Measurements from ENCODE around the gene PSRC1. TPM values are rescaled to one million over a fixed set of nuclear protein-coding genes. Genes with fewer than 3 reads are reported as not detected.

The PSRC1 gene
- total RNA-seq, 1 donor from 2014 or later: 46.2 TPM

GRCh38 chr1:109256971-109257681 lies 25.8 kb downstream of the PSRC1 start:
- H3K4me3 Mint-ChIP-seq: peak overlapping the region; percentile 10

GRCh38 chr1:109256085-109256484 lies 26.9 kb downstream of the PSRC1 start:
- Mint-ChIP-seq H3K36me3 (peaks cover 16% of the 10 kb centered on the region), H3K27me3 (no peaks in the 10 kb centered on the region), H3K9me3 (no peaks in the 10 kb centered on the region), H3K4me1 (ENCODE audit: unreplicated experiment) (peaks cover 34% of the 10 kb centered on the region), H3K27ac (peak overlapping the region; percentile 78), H3K4me3 (peak overlapping the region; percentile 44)
- no peak for DNase-seq (ENCODE audit: extremely low spot score, unreplicated experiment)
- TF ChIP-seq, protein P1, sequence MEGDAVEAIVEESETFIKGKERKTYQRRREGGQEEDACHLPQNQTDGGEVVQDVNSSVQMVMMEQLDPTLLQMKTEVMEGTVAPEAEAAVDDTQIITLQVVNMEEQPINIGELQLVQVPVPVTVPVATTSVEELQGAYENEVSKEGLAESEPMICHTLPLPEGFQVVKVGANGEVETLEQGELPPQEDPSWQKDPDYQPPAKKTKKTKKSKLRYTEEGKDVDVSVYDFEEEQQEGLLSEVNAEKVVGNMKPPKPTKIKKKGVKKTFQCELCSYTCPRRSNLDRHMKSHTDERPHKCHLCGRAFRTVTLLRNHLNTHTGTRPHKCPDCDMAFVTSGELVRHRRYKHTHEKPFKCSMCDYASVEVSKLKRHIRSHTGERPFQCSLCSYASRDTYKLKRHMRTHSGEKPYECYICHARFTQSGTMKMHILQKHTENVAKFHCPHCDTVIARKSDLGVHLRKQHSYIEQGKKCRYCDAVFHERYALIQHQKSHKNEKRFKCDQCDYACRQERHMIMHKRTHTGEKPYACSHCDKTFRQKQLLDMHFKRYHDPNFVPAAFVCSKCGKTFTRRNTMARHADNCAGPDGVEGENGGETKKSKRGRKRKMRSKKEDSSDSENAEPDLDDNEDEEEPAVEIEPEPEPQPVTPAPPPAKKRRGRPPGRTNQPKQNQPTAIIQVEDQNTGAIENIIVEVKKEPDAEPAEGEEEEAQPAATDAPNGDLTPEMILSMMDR (conservative IDR thresholded peaks at IDR 0.05): no peak

More at GRCh38 chr1:109256971-109257681, 25.8 kb downstream of the PSRC1 start:
- Mint-ChIP-seq H3K4me1 (ENCODE audit: unreplicated experiment) (peaks cover 27% of the 10 kb centered on the region), H3K9me3 (no peaks in the 10 kb centered on the region), H3K27me3 (no peaks in the 10 kb centered on the region), H3K27ac (peak overlapping the region; percentile 60), H3K36me3 (peaks cover 9% of the 10 kb centered on the region)
- TF ChIP-seq, protein P1 (conservative IDR thresholded peaks at IDR 0.05): no peak
- DNase-seq (ENCODE audit: extremely low spot score, unreplicated experiment): no peak

DNA sequence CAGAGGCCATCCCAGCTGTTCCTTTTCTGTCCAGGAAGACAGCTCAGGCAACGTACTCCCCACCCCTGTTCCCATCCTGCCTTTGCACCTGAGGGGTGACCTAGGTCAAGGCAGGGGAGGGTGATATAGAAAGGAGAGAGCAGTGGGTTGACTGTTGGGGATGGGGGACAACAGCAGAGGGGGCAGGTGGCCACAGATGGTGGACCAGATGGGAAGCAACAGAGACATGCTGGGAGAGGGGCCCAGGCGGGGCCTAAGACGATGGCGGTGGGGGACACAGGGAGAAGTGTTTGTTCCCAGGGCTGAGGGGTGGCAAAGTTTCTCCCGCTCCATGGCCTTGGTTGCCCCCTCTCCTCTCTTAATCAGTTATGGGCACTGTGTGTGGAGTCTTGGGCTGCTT lies 27.3 kb downstream of the PSRC1 start:
- Mint-ChIP-seq H3K4me3 (peak overlapping the region; percentile 85), H3K27ac (peak overlapping the region; percentile 79), H3K4me1 (ENCODE audit: unreplicated experiment) (peaks cover 34% of the 10 kb centered on the region), H3K36me3 (peaks cover 16% of the 10 kb centered on the region), H3K9me3 (no peaks in the 10 kb centered on the region), H3K27me3 (no peaks in the 10 kb centered on the region)
- TF ChIP-seq, protein P1 (conservative IDR thresholded peaks at IDR 0.05): no peak
- DNase-seq (ENCODE audit: extremely low spot score, unreplicated experiment): no peak

GRCh38 chr1:109255097-109255651 lies 27.8 kb downstream of the PSRC1 start:
- Mint-ChIP-seq H3K36me3 (peaks cover 16% of the 10 kb centered on the region), H3K27ac (peak overlapping the region; percentile 79), H3K9me3 (no peaks in the 10 kb centered on the region), H3K27me3 (no peaks in the 10 kb centered on the region), H3K4me1 (ENCODE audit: unreplicated experiment) (peaks cover 34% of the 10 kb centered on the region), H3K4me3 (peak overlapping the region; percentile 85)
- TF ChIP-seq, protein P1 (conservative IDR thresholded peaks at IDR 0.05): peak; percentile 32
- DNase-seq (ENCODE audit: extremely low spot score, unreplicated experiment): no peak

- Mint-ChIP-seq H3K9me3 (no peaks in the 10 kb centered on the region), H3K27me3 (no peaks in the 10 kb centered on the region), H3K4me3 (peak overlapping the region; percentile 11), H3K4me1 (ENCODE audit: unreplicated experiment) (peaks cover 31% of the 10 kb centered on the region), H3K27ac (peak overlapping the region; percentile 79), H3K36me3 (peaks cover 16% of the 10 kb centered on the region)
- DNase-seq (ENCODE audit: extremely low spot score, unreplicated experiment): no peak
- TF ChIP-seq, protein P1 (conservative IDR thresholded peaks at IDR 0.05): no peak
Observed at GRCh38 chr1:109254621-109255096, 28.3 kb downstream of the PSRC1 start.

Data from type B pancreatic cell (in vitro differentiated cells).